Urothelium cell line (cell line): ENCODE data around the gene SAMD10.
"Not testable (repeated sequence)": the region's sequence is repeated elsewhere in the genome, so short reads cannot be mapped to it uniquely, and the experiment has no call there.

ENCODE experiments used
- DNase-seq: peaks from one replicate; pipeline ENCODE4 v3.0.0; 2011; ENCODE audit warnings: low spot score, mixed read lengths
- FAIRE-seq: peaks from 2 replicates; lab custom pipeline; 2011; peaks lifted over from hg19 to GRCh38; lab: Jason Lieb, UNC

SAMD10 gene

GRCh38 chr20:64003960-64004725, 24.7 kb upstream of the SAMD10 start:
- DNase-seq (no peak), FAIRE-seq (no peak)

GRCh38 chr20:64001607-64002011, 22.2 kb upstream of the SAMD10 start:
- FAIRE-seq (no peak), DNase-seq (no peak)

GRCh38 chr20:64000906-64001305, 21.5 kb upstream of the SAMD10 start:
- FAIRE-seq = no peak
- DNase-seq = no peak

GRCh38 chr20:63982937-63983336, 3.5 kb upstream of the SAMD10 start:
- no peak for DNase-seq
- no peak for FAIRE-seq

GRCh38 chr20:63980806-63981728, 1.6 kb upstream of the SAMD10 start, which contains the start of gene PRPF6:
PRPF6 (plus strand) TSS chr20:63981132; CDS start chr20:63981246, 114 bp downstream.
- DNase-seq (peak; percentile 98), FAIRE-seq (no peak)

GRCh38 chr20:63980317-63980805, 919 bp upstream of the SAMD10 start:
- DNase-seq = no peak

GRCh38 chr20:63979229-63979556, 249 bp downstream of the SAMD10 start:
- FAIRE-seq (no peak), DNase-seq (no peak)

More at GRCh38 chr20:63980317-63980805, 919 bp upstream of the SAMD10 start:
- FAIRE-seq = no peak

- DNase-seq = peak; percentile 75
- FAIRE-seq = no peak
These were observed 868 bp downstream of the SAMD10 start for GRCh38 chr20:63978319-63979228.

GRCh38 chr20:63977739-63978276, 1.6 kb downstream of the SAMD10 start:
- DNase-seq = peak; percentile 45
- FAIRE-seq = no peak

- FAIRE-seq (no peak), DNase-seq (no peak)
These were observed 2.3 kb downstream of the SAMD10 start for GRCh38 chr20:63976980-63977738.

- FAIRE-seq = not testable (repeated sequence)
These were observed 2.9 kb downstream of the SAMD10 start for GRCh38 chr20:63976511-63976910.

GRCh38 chr20:63974402-63975200, 4.8 kb downstream of the SAMD10 start:
- no peak for DNase-seq
- no peak for FAIRE-seq

More at GRCh38 chr20:63976511-63976910, 2.9 kb downstream of the SAMD10 start:
- DNase-seq = not testable (repeated sequence)

GRCh38 chr20:63973636-63974401, 5.6 kb downstream of the SAMD10 start:
- FAIRE-seq (no peak), DNase-seq (peak; percentile 90)

GRCh38 chr20:63973160-63973479, 6.3 kb downstream of the SAMD10 start:
- FAIRE-seq (no peak), DNase-seq (no peak)

GRCh38 chr20:63972312-63973159, 6.9 kb downstream of the SAMD10 start:
- no peak for FAIRE-seq
- DNase-seq = no peak

- FAIRE-seq, DNase-seq: not testable (repeated sequence)
These were observed 7.5 kb downstream of the SAMD10 start for GRCh38 chr20:63971960-63972311.

- FAIRE-seq (no peak), DNase-seq (no peak)
These were observed 8.6 kb downstream of the SAMD10 start for GRCh38 chr20:63970714-63971431.
